SKM-1 treated with dmso at 0.1 percent for 144 hours (cell line): ENCODE results near the gene GLYATL1B.
A peak's percentile ranks its signal among the peaks of the same experiment; 100 is the strongest.
"Not testable (repeated sequence)": the region's sequence is repeated elsewhere in the genome, so short reads cannot be mapped to it uniquely, and the experiment has no call there.

Experiments
- DNase-seq: peaks from one replicate; lab custom pipeline; 2025; ENCODE audit not compliant: unreplicated experiment; lab: John Stamatoyannopoulos, UW

The GLYATL1B gene

GRCh38 chr11:59095225-59095624 lies 9.1 kb downstream of the GLYATL1B start:
- not testable (repeated sequence) for DNase-seq

- not testable (repeated sequence) for DNase-seq
Measured at GRCh38 chr11:59095972-59096575, 10.0 kb downstream of the GLYATL1B start.

DNA sequence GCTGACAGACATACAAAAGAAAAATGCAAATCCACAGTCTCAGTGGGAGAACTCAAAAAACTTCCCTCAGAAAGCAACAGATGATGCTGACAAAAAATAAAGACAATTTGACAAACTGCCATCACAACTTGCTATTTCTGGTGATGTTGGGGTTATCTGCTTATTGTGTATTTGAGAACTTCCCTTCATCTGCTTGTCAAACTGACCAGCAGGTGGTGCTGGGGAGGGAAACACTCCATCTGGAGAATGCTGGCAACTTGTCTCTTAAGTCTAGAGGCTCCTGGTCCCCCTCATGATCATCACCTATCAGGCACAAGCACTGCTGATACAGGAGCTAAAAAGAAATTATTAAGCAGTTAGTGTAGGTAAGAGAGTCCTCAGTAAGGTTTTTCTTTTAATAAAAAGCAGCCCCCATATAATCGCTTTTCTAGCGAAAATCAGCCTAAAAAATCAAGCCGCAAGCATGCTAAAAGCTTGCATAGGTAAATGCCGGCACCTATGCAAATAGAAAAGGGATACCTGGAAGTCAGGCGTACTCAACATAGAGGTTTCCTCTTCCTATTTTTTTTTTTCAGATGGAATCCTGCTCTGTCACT lies 11.1 kb downstream of the GLYATL1B start:
- peak; percentile 43 for DNase-seq

- not testable (repeated sequence) for DNase-seq
Measured at GRCh38 chr11:59097938-59098337, 11.8 kb downstream of the GLYATL1B start.

DNA sequence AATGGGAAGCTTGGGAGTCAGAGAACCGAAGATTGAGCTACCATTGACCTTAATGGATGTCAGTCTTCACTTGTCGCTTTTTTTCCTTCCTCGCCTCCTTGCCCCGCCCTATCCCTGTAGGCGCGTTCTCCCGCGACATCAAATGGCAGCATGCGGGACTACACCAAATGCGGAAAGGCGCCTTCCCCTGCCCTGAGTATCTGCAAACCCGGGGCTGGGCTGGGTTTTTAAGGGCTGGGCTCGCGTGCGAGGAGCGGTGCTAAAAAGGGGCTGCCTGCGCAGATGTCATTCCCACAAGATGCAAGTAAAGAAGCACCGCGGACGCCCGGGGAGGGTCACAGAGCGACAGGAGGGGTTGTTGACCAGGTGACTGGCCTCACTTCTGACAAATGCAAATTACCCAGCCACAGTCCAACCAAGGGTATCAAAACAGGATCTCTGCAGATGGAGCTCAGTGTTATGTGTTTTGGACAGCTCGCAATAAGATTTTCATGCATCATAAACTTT lies 16.2 kb downstream of the GLYATL1B start:
- no peak for DNase-seq

DNA sequence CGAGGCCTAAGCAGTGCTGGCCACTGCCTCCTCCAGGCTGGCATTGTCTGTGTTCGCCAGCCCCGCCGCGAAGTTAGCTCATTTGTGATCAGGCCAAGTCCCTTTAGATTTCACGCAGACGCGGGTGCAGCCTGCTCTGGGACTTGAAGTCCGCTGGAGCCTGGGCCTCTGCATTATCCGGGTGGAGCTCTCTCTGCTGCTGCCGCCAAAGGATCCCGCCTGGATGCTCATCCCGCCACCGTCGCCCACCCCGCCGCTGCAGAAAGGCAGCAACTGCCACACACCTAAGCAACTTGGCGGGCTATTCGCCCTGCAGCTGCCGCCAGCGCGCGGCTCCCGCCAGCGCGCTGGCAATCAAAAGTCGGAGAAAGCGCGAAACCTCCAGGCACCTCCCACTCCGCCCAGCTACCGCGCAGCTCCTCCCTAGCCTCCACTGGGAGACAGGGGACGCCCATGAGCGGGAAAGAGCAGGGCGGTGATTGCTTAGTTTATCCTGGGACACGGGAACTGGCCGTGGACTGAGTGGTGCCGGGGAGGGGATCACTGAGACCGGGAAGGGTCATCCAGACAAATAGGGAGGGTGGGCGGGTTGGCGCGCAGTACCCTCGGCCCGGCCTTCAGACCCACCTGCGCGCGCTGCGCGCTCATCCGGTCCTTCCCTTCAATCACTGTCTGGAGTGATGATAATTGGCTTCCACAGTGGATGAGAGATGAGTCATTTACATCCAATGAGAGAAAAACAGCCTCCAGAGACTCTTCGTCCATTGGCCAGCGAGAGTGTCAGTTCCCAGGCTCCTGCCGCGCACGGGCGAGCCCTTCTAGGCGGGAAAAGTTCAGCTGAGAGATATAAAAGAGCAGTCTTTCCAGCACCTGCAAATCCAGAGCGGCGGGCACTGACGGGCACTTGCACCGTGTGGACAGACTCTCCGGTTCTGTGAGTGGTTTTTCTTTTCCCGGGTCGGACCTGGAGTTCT lies 20.5 kb downstream of the GLYATL1B start, which contains the start of gene FAM111B:
TSS of gene FAM111B (plus strand) at position 875 of the 974 bp plus-strand sequence. CDS start 2,389 bp downstream, outside the sequence.
- no peak for DNase-seq

GRCh38 chr11:59107721-59108120 lies 21.6 kb downstream of the GLYATL1B start:
- DNase-seq: not testable (repeated sequence)

DNA sequence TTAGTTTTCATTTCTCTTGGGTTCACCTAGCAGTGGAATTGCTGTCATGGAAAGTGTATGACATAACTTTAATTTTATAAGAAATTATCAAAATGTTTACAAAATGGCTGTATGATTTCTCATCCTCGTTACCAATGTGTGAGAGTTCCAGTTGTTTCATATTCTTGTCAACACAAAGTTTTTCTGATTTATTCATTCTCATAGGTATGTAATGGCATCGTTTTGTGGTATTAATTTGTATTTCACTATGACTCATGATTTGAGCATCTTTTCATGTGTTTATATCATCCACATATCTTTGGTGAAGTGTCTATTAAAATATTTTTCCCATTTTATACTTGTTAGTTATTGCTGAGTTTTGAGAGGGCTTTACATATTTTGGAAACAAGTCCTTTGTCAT lies 26.4 kb downstream of the GLYATL1B start:
- DNase-seq: no peak

DNA sequence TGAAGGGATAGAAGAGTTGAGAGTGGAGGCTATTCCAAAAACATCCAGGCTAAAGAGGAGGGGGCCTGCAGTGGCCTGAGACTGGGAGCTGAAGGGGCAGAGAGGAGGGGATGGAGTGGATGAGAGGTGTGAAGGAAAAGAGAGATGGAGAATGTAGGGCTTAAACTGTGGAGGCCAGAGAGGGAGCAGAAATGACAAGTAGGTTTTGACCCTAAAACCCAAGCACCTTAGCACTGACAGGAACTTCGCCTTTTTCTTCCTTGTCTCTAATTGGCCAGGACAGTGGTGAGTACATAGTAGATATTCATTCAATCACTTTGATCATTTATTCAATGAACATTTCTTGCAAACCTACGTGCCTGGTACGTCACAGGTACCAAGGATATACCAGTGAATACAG lies 28.2 kb downstream of the GLYATL1B start:
- DNase-seq: no peak

DNA sequence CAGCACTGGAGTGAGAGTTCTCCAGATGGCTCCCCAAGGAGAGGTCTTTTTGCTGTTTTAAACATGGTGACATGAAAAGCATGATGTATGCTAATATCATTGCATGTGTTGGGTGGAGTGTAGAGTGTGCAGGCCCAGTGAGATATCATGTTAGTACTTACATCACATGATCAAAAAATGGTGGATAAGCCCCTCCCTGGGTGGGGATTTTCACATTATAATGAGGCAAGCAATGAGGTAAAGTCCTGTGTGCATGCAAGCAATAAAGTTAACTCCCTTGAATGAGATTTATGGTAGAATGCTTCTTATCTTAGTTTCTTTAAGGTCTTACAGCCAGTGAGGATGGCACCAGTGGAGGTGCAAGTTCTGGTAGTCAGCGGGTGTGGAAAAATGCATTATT lies 29.4 kb downstream of the GLYATL1B start:
- DNase-seq: no peak

DNA sequence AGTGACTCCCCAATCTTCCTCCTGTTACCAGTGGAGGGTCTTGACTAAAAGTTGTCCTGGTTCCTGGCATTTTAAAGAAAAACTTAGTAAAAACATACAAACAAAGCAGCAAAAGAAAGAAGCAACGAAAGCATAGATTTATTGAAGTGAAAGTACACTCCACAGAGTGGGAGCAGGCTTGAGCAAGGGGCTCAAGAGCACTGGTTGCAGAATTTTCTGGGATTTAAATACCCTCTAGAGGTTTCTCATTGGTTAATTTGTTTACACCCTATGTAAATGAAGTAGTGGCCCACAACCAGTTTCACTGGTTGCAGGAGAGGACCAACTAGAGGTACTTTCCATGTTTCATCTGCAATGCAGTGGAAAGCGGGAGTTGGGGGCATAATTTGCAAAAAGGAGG lies 31.7 kb downstream of the GLYATL1B start:
- DNase-seq: no peak

DNA sequence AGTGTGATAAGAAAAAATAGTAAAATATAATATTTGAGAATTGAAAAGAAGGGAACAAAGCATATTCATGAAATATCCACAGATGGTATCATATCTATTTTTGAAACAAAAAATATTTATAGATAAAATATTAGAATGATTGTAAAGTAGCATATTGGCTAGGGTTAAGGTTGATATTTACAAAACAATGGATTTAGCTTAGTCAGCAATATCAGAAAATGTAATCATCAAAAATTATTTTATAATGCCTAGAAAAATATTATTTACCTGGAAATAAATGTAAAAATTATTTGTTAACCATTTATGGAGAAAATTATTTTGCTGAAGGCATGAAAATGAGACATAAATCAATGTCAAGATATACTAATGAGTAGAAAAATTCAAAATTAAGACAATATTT lies 33.7 kb downstream of the GLYATL1B start:
- no peak for DNase-seq

DNA sequence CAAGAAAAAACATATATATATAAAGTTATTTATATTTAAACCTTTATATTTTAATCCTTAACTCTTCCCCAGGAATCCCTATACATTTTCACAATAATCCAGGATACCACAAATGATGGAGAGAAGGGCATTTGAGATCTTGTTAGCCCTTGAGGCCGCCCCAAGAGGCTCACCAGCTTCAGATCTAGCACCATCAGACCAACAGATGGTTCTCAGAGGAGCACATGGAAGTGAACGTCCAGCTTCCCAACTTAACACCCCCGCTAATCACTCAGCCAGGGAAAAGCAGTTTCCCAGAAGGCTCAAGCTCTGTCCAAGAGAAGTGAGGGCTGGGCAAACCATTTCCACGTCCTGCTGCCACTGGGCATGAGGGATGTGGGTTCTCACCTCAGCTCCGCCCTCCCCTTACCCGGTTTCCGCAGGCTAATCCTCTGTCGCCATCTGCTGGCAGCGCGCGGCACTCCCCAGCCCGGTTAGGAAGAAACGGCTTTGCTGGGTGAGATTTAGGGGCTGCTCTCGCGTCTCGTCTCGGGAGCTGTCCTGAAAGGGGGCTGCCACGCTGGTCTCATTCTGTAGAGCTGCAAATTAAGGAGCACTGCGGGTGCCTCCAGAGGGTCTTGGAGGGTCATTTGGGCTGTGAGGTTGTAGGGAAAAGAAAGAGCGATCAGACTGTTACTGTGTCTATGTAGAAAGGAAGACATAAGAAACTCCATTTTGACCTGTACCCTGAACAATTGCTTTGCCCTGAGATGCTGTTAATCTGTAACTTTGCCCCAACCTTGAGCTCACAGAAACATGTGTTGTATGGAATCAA lies 49.7 kb downstream of the GLYATL1B start:
- peak; percentile 69 for DNase-seq

GRCh38 chr11:59136551-59136950 lies 50.4 kb downstream of the GLYATL1B start:
- DNase-seq: not testable (repeated sequence)

DNA sequence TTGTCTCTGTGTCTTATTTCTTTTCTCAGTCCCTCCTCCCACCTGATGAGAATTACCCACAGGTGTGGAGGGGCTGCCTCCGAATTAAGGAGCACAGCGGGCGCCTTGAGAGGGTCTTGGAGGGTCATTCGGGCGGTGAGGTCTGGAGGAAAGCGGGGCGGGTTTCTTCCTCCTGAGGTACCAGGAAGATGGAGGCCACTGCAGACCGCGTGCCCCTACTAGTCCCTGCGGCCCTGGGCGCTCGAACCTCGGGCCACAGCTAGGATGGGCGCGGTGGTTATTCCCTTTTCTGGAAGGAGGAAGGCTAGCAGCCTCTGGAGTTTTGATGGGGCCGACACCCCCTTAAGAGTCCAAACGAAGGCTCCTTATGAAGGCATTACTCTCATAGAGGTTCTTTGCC lies 51.1 kb downstream of the GLYATL1B start:
- no peak for DNase-seq

- DNase-seq: no peak
Measured at GRCh38 chr11:59138643-59139042, 52.5 kb downstream of the GLYATL1B start.

- DNase-seq: no peak
Measured at GRCh38 chr11:59141191-59141590, 55.1 kb downstream of the GLYATL1B start.

GRCh38 chr11:59141673-59142460 lies 55.8 kb downstream of the GLYATL1B start:
- DNase-seq: no peak

DNA sequence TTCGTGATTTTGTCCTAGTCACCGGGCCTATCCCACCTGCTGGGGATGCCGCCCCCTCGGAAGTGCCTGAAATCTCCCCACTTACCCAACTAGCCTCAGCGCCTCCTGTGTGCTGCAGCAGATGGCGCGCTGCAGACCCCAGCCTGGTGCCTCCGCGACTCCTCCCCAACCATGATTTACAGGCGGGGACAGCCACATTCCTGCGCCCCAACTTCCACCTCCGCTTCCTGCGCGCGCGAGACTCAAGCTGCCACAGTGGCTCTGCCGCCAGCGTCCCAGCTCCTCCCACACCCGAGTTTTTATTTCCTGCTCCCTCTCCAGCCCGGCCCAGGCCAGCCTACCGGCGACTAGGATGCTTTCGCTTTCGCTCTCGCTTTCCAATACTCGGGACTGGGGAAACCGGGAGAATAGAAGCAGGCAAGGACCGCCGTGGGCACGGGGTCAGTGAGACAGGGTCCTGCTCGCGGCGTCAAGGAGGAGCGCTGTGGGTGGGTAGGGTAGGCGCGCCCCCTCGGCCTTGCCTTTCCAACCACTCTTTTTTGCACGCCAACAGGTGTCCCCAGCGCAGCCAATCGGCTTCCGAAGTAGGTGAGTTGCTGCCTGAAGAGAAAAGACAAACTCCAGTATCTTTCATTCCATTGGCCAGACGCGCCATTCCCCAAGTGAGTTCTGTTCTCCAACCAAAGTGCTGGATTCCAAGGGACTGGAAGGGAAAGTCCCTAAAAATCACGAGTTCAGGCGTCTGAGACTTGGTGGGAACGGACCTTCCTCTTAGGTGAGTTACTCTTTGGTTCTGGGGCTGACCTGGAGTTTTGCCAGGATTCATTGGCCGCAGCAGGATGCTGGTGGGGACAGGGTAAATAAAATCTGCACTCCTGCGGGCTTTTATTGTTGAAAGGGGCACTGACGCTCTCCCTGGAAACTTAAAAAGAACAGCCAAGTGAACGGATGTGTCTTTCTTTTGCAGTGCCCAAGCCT lies 56.7 kb downstream of the GLYATL1B start, which contains the start of gene FAM111A:
TSS of gene FAM111A (plus strand) at position 327 of the 978 bp plus-strand sequence. CDS start 6,017 bp downstream, outside the sequence.
- peak; percentile 74 for DNase-seq
